Endothelial cell of umbilical vein (primary cell): Measurements from ENCODE around the gene ECI1. TPM values are rescaled to one million over a fixed set of nuclear protein-coding genes. Genes with fewer than 3 reads are reported as not detected.

Source experiments
- BruUV-seq: library from RNA; stranded (reverse); fragments of 400-500 nt; replicated peaks from 2 replicates; lab custom pipeline; 2021; lab: Mats Ljungman, UMichigan
- CTCF ChIA-PET: fragments of 300-600, 350-600 bp; sonication (Branson Sonifier 250); formaldehyde crosslinking; loops from one replicate; lab custom pipeline; 2021; ENCODE audit warnings: antibody characterized with exemption, inconsistent platforms; lab: Charles Lee
- POLR2A ChIA-PET: fragments of 300-600, 350-600 bp; sonication (Branson Sonifier 250); formaldehyde crosslinking; loops from one replicate; lab custom pipeline; 2021; ENCODE audit warnings: antibody characterized with exemption, inconsistent platforms; lab: Charles Lee
- DNase-seq: peaks from one replicate; pipeline ENCODE4 v3.0.0-alpha.2; 2011; ENCODE audit warnings: low read depth, low spot score
- FAIRE-seq: peaks from 2 replicates; lab custom pipeline; 2011; peaks lifted over from hg19 to GRCh38; lab: Jason Lieb, UNC
- H2AFZ ChIP-seq: 2 replicates; pipeline ENCODE4 v1.6.0; 2012; ENCODE audit warnings: low read depth, low read length, control low read depth, inconsistent platforms
- H3K27ac ChIP-seq: 2 replicates; pipeline ENCODE4 v1.5.1; 2011; ENCODE audit warnings: low read depth, mild to moderate bottlenecking, control low read depth, low read length, moderate library complexity; ENCODE audit not compliant: insufficient read depth
- H3K27me3 ChIP-seq, 2 experiments: 2 replicates each; pipeline versions ENCODE4 v1.6.0 to v1.6.1; 2011; ENCODE audit warnings: low read length in 2 of 2, mixed read lengths in 1 of 2; ENCODE audit not compliant: control insufficient read depth in 2 of 2, insufficient read depth in 2 of 2
- H3K36me3 ChIP-seq, 2 experiments: 2 replicates in 1 of 2; 3 replicates in 1 of 2; pipeline ENCODE4 v1.5.1; 2011; ENCODE audit warnings: low read length in 2 of 2, mild to moderate bottlenecking in 1 of 2, moderate library complexity in 1 of 2; ENCODE audit not compliant: control insufficient read depth in 2 of 2, insufficient read depth in 2 of 2; ENCODE audit errors: extremely low read depth in 1 of 2
- H3K4me1 ChIP-seq: 3 replicates; pipeline ENCODE4 v1.5.1; 2011; ENCODE audit warnings: mild to moderate bottlenecking, low read length; ENCODE audit not compliant: control insufficient read depth, insufficient read depth; ENCODE audit errors: extremely low read depth
- H3K4me2 ChIP-seq: 2 replicates; pipeline ENCODE4 v1.6.1; 2011; ENCODE audit warnings: low read length, control low read depth, mixed read lengths; ENCODE audit not compliant: insufficient read depth
- H3K4me3 ChIP-seq, 3 experiments: fragments of 200-600 bp in 1 of 3; sonication (generic), shearing (Covaris generic) in 1 of 3; replicated peaks in 1 of 3; 2 replicates each; pipeline ENCODE4 v1.5.1; 2011 to 2016; ENCODE audit warnings: control low read depth in 3 of 3, low read length in 3 of 3, mild to moderate bottlenecking in 2 of 3, inconsistent platforms in 1 of 3, low read depth in 1 of 3, moderate library complexity in 1 of 3; ENCODE audit not compliant: insufficient read depth in 1 of 3
- H3K79me2 ChIP-seq: 2 replicates; pipeline ENCODE4 v1.6.0; 2012; ENCODE audit warnings: low read length, inconsistent platforms; ENCODE audit not compliant: control insufficient read depth, insufficient read depth
- H3K9ac ChIP-seq: replicated peaks from 2 replicates; pipeline ENCODE3; 2011; ENCODE audit warnings: low read length, control low read depth; ENCODE audit not compliant: insufficient read depth; ENCODE audit errors: extremely low read depth
- H3K9me1 ChIP-seq: replicated peaks from 3 replicates; pipeline ENCODE4 v1.6.0; 2011; ENCODE audit warnings: mild to moderate bottlenecking, low read length; ENCODE audit not compliant: control insufficient read depth, insufficient read depth; ENCODE audit errors: extremely low read depth
- H3K9me3 ChIP-seq: replicated peaks from 2 replicates; pipeline ENCODE4 v1.5.1; 2012; ENCODE audit warnings: low read length, inconsistent platforms; ENCODE audit not compliant: control insufficient read depth, insufficient read depth
- H4K20me1 ChIP-seq: replicated peaks from 2 replicates; pipeline ENCODE3; 2011; ENCODE audit warnings: mild to moderate bottlenecking, low read length; ENCODE audit not compliant: control insufficient read depth, insufficient read depth; ENCODE audit errors: extremely low read depth
- EZH2 ChIP-seq: IDR thresholded peaks from 2 replicates; pipeline ENCODE4 v1.6.1; 2012; ENCODE audit warnings: borderline replicate concordance, low read depth, mild to moderate bottlenecking, moderate library complexity, low read length, inconsistent platforms; ENCODE audit not compliant: severe bottlenecking
- FOS ChIP-seq: IDR thresholded peaks from 2 replicates; pipeline ENCODE4 v1.6.1; 2011; ENCODE audit warnings: mild to moderate bottlenecking, low read length, moderate library complexity, borderline replicate concordance; ENCODE audit not compliant: insufficient read depth
- GATA2 ChIP-seq: IDR thresholded peaks from 2 replicates; pipeline ENCODE4 v1.7.0; 2011; ENCODE audit warnings: low read depth, mild to moderate bottlenecking, moderate library complexity, mixed read lengths, low read length; ENCODE audit not compliant: insufficient read length, insufficient read depth
- JUN ChIP-seq: IDR thresholded peaks from 2 replicates; pipeline ENCODE4 v1.6.1; 2011; ENCODE audit warnings: borderline replicate concordance, low read depth; ENCODE audit not compliant: insufficient read length, insufficient read depth
- MAX ChIP-seq: IDR thresholded peaks from 2 replicates; pipeline ENCODE4 v1.6.1; 2011; ENCODE audit not compliant: insufficient read depth, insufficient read length
- MYC ChIP-seq: IDR thresholded peaks from one replicate; pipeline ENCODE4 v1.6.1; 2011; ENCODE audit warnings: mild to moderate bottlenecking, low read depth, low read length
- POLR2A ChIP-seq: IDR thresholded peaks from 2 replicates; pipeline ENCODE4 v1.6.1; 2012; ENCODE audit warnings: low read depth, mild to moderate bottlenecking, control low read depth, low read length
- POLR2AphosphoS5 ChIP-seq: IDR thresholded peaks from 2 replicates; pipeline ENCODE4 v1.6.1; 2012; ENCODE audit warnings: low read depth, mild to moderate bottlenecking, control low read depth, low read length, moderate library complexity; ENCODE audit not compliant: insufficient read depth
- dilution Hi-C: fragments of 300-500 bp; cut with MboI; formaldehyde crosslinking; loops from one replicate; pipeline ENCODE4 v1.15.0; 2019; ENCODE audit warnings: low sequenced_read_pairs; ENCODE audit not compliant: extremely low pct_ligation_motif_present
- intact Hi-C: fragments of 100-400 bp; cut with micrococcal nuclease; formaldehyde crosslinking; loops from one replicate; pipeline ENCODE4 v1.10.0; 2022
- polyA plus RNA-seq, 4 experiments: library from polyadenylated mRNA; depleted of rRNA in 3 of 4; stranded (reverse) in 3 of 4; unstranded in 1 of 4; fragments of >200 nt; gene quantifications; 2 replicates each; pipeline versions ENCODE4 v1.2.1 to v1.2.3, GENCODE V29; 2011 to 2012; ENCODE audit warnings: missing spikeins in 1 of 4
- total RNA-seq: library from RNA; stranded (reverse); gene quantifications from 2 replicates; pipeline ENCODE4 v1.2.3, GENCODE V29; 2021

Gene ECI1
- total and polyA plus RNA-seq, 2 donors (not counting 3 experiments of a cell fraction or from before 2014, with no cell fraction given): 43.6 to 48.3 TPM

GRCh38 chr16:2200313-2200712, 51.1 kb downstream of the ECI1 start:
- no peak for FAIRE-seq
- intact Hi-C loops (no loop called here), dilution Hi-C loops (no loop called here)
- Histone ChIP-seq H3K9me3 (no peaks in the 10 kb centered on the region), H3K4me3 (no peak overlapping the region), H2AFZ (no peak overlapping the region), H3K27me3 (peaks cover 21 to 31% of the 10 kb centered on the region in 2 experiments), H3K4me1 (peaks cover 3% of the 10 kb centered on the region), H3K9me1 (no peaks in the 10 kb centered on the region), H3K79me2 (no peaks in the 10 kb centered on the region), H4K20me1 (no peaks in the 10 kb centered on the region), H3K27ac (no peak overlapping the region), H3K4me2 (no peak overlapping the region), H3K9ac (no peak overlapping the region), H3K36me3 (no peaks in the 10 kb centered on the region)
- ChIA-PET POLR2A (no interaction called here), CTCF (no interaction called here)
- no peak for DNase-seq
- TF ChIP-seq EZH2 (no peak), MYC (no peak)
- no TSS peak for BruUV-seq

DNA sequence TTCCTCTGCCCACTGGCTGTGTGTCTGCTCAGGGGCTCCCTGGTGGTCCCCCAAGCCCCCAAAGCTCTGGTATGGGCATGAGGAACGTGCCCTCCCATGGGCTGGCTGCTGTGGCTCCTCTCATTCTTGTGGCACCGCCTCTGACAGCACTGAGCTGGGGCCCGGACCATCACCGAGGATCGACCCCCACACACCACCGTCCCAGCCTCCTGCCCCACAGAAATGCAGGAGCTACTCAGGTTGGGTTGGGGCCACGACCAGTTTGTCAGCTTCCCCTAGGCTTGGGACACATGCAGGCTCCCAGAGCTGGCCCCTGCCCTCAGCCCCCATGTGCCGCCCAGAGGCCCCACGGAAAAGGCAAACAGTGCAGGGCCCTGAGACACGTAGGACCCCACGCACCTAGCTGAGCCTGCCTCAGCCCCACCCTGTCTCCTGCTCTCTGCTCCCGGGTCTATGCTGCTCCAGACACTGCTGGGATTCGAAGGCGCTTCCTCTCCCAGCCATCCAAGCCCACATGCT, 51.7 kb downstream of the ECI1 start:
- Histone ChIP-seq H3K4me1 (peaks cover under 1% of the 10 kb centered on the region), H3K27me3 (peaks cover 27 to 36% of the 10 kb centered on the region in 2 experiments), H3K9me3 (no peaks in the 10 kb centered on the region), H2AFZ (no peak overlapping the region), H3K79me2 (no peaks in the 10 kb centered on the region), H3K4me3 (no peak overlapping the region), H3K9ac (no peak overlapping the region), H3K4me2 (no peak overlapping the region), H3K36me3 (no peaks in the 10 kb centered on the region), H3K9me1 (no peaks in the 10 kb centered on the region), H4K20me1 (no peaks in the 10 kb centered on the region), H3K27ac (no peak overlapping the region)
- no TSS peak for BruUV-seq
- DNase-seq (no peak), FAIRE-seq (no peak)
- dilution Hi-C loops (no loop called here), intact Hi-C loops (loop anchor here (5.0 kb wide), 1 partner anchor 53 kb away; the partner anchor contains the start of gene ECI1)
- POLR2A ChIA-PET: no interaction called here
- TF ChIP-seq POLR2A: no peak
- no peak for TF ChIP-seq MYC
- no peak for TF ChIP-seq GATA2
- TF ChIP-seq POLR2AphosphoS5: no peak
- no peak for TF ChIP-seq JUN
- no peak for TF ChIP-seq MAX
- no peak for TF ChIP-seq EZH2
- TF ChIP-seq FOS: no peak
- CTCF ChIA-PET: no interaction called here
